Neural cell (in vitro differentiated cells): Measurements from ENCODE around the gene MGAT5.

ENCODE experiments used
- EP300 ChIP-seq: fragments of 450-650 bp; conservative IDR thresholded peaks from 2 replicates; pipeline ENCODE4 v1.6.1; 2014; ENCODE audit warnings: antibody characterized with exemption, mild to moderate bottlenecking, moderate library complexity; ENCODE audit not compliant: poor library complexity, severe bottlenecking
- POLR2AphosphoS5 ChIP-seq: IDR thresholded peaks from 2 replicates; pipeline ENCODE4 v1.6.1; 2012
- TF ChIP-seq, protein P1 (sequence below): fragments of 450-650 bp; IDR thresholded peaks from 2 replicates; pipeline ENCODE4 v1.5.1; 2014; ENCODE audit warnings: antibody characterized with exemption, mild to moderate bottlenecking, moderate library complexity; ENCODE audit not compliant: poor library complexity, severe bottlenecking

DNA sequence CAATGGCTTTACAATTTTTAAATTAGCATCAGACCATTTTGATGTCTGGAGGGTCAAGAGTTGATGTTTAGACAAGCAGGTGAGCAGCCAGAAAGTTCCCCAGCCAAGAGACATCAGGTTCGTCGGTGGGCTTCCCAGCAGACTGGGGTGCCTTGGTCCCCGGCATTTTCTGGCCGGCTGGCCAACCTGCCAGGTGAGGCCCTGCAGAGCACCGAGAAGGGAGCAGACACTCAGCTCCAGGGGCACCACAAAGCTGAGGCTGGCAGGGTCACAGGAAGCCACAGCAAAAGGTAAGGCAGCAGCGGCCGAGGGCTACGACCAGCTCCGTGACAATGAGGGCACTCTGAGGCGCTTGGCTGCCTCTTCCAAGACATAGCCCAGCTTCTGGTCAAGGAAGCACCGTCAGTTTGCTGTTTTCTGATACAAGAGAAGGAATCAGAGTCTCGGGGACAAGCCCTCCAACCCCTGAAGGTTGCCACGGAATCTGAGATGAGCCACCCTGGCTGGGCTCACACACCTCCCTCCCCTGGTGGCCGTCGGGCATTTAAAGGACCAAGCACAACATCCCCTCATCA is 229.0 kb downstream of the MGAT5 start:
- TF ChIP-seq POLR2AphosphoS5 = no peak
- no peak for TF ChIP-seq EP300
- TF ChIP-seq, protein P1, sequence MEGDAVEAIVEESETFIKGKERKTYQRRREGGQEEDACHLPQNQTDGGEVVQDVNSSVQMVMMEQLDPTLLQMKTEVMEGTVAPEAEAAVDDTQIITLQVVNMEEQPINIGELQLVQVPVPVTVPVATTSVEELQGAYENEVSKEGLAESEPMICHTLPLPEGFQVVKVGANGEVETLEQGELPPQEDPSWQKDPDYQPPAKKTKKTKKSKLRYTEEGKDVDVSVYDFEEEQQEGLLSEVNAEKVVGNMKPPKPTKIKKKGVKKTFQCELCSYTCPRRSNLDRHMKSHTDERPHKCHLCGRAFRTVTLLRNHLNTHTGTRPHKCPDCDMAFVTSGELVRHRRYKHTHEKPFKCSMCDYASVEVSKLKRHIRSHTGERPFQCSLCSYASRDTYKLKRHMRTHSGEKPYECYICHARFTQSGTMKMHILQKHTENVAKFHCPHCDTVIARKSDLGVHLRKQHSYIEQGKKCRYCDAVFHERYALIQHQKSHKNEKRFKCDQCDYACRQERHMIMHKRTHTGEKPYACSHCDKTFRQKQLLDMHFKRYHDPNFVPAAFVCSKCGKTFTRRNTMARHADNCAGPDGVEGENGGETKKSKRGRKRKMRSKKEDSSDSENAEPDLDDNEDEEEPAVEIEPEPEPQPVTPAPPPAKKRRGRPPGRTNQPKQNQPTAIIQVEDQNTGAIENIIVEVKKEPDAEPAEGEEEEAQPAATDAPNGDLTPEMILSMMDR = no peak
